Ovary (tissue), 3 donors: ENCODE measurements around the gene CLDN7.

Experiments used
- CTCF ChIP-seq, 3 donors: fragments of 450-650 bp in 2 of 3; fragments of 200-600 bp in 1 of 3; IDR thresholded peaks; one replicate each; pipeline versions ENCODE4 v1.5.1 to v1.8.0; 2016 to 2022; ENCODE audit warnings: antibody characterized with exemption in 3 of 3, mild to moderate bottlenecking in 1 of 3
- POLR2A ChIP-seq: fragments of 450-650 bp; IDR thresholded peaks from one replicate; pipeline ENCODE4 v1.6.1; 2017; ENCODE audit warnings: antibody characterized with exemption, mild to moderate bottlenecking, moderate library complexity
- donor health status: DM: no; HTN: no; CAD: no.

DNA sequence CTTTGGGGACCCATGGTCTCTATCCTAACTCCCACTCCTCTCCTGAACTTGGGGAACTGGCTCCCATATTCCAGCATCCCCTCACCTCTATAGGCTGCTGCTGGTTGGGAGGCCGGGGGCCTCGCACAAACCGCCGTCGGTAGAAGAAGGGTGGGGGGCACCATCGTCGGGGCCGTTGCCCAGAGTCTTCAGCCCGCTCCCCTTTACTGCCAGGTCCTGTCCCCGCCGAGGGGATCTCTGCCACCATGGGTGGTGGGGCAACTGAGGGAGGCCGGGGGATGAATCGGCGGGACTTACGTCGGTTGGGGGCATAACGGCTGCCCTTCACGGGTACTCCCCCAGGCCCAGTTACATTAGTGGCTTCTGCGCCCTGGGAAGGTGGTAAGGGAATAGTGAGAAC, 27.9 kb upstream of the CLDN7 start:
- TF ChIP-seq CTCF (IDR thresholded peaks at IDR 0.05) (no peak), POLR2A (no peak)
